ENCODE measurements around the gene ROR1.

DNA sequence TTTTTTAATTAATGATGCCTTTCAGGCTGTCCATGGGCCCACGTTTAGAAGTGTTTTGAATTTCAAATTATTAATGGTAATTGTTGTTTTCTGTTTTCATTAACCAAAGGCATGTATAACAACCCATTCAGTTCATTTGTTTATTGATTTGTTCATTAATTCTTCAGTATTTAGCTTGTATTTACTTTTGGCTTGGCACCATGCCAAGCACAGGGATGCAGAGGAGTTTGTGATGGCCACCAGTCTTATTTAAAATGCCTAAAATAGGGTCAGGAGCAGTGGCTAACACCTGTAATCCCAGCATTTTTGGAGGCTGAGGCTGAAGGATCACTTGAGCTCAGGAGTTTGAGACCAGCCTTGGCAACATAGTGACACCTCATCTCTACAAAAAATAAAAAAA, 75.3 kb downstream of the ROR1 start:
- TF ChIP-seq CTCF (IDR thresholded peaks at IDR 0.05; ENCODE audit: low read length) (no peak), EZH2 (optimal IDR thresholded peaks at IDR 0.05; ENCODE audit: low read depth, low read length) (no peak)
